ENCODE results near the gene SMPD3.

The SMPD3 gene

DNA sequence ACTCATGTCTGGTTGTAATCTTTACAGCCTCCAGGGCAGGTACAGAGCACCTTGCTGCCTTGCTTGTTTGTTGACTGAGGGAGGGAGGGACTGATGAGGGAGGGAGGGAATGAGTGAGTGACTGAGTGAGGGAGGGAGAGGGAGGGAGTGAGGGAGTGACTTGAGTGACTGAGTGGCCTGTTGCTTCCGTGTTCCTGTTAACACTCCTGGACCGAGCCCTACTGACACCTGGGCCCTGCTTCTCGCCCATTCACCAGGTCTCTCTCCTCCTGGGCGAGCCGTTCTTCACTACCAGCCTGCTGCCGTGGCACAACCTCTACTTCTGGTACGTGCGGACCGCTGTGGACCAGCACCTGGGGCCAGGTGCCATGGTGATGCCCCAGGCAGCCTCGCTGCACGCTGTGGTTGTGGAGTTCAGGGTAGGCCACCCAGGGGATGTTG is 96.3 kb downstream of the SMPD3 start:
- peaks cover 46% of the 10 kb centered on the region; the same call in 1 of the 2 replicates for H3K36me3 ChIP-seq (ENCODE audit: insufficient read depth, low read length)

DNA sequence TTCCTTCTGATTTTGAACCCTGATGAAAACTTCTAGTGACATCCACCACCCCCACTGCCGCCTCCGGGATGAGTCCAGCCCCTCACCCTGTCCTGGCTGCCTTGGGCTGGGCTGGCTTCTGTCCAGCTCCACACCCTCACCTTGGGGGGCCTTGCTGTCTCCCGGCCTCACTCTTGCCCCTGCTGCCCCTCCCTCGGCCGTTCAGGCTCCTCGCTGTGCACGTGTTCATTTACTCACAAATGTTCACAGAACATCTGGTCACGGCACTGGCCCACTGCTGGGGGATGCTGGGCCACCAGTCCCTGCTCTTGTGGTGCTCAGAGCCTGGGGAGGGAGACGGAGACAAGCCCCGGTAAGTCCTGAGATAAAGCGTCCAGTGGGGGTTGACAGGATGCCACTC is 96.8 kb downstream of the SMPD3 start:
- peaks cover 46% of the 10 kb centered on the region; the same call in 1 of the 2 replicates for H3K36me3 ChIP-seq (ENCODE audit: insufficient read depth, low read length)
- no peak overlapping the region for H3K4me2 ChIP-seq (ENCODE audit: low read depth, low read length, poor library complexity, severe bottlenecking)
- no peak overlapping the region for H3K9ac ChIP-seq (ENCODE audit: low read depth, low read length, poor library complexity, severe bottlenecking)
- no peak overlapping the region for H2AFZ ChIP-seq (ENCODE audit: low read length)
- no peaks in the 10 kb centered on the region for H3K9me2 ChIP-seq (replicated peaks; ENCODE audit: low read depth, low read length)
- no peaks in the 10 kb centered on the region for H3K79me2 ChIP-seq (ENCODE audit: insufficient read depth, low read length)
- H4K20me1 ChIP-seq (ENCODE audit: insufficient read depth, low read length, poor library complexity, severe bottlenecking), result no peaks in the 10 kb centered on the region
- no peak overlapping the region for H3K4me3 ChIP-seq (ENCODE audit: low read length, poor library complexity, severe bottlenecking)
- peaks cover 36% of the 10 kb centered on the region for H3K4me1 ChIP-seq (ENCODE audit: insufficient read depth, low read length, poor library complexity, severe bottlenecking)
- no peaks in the 10 kb centered on the region for H3F3A ChIP-seq (ENCODE audit: low read depth)
- H3K9me3 ChIP-seq (ENCODE audit: insufficient read depth, low read depth, low read length), result no peaks in the 10 kb centered on the region
- TF ChIP-seq, protein P1, sequence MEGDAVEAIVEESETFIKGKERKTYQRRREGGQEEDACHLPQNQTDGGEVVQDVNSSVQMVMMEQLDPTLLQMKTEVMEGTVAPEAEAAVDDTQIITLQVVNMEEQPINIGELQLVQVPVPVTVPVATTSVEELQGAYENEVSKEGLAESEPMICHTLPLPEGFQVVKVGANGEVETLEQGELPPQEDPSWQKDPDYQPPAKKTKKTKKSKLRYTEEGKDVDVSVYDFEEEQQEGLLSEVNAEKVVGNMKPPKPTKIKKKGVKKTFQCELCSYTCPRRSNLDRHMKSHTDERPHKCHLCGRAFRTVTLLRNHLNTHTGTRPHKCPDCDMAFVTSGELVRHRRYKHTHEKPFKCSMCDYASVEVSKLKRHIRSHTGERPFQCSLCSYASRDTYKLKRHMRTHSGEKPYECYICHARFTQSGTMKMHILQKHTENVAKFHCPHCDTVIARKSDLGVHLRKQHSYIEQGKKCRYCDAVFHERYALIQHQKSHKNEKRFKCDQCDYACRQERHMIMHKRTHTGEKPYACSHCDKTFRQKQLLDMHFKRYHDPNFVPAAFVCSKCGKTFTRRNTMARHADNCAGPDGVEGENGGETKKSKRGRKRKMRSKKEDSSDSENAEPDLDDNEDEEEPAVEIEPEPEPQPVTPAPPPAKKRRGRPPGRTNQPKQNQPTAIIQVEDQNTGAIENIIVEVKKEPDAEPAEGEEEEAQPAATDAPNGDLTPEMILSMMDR (conservative IDR thresholded peaks at IDR 0.05; ENCODE audit: low read length), result no peak
- TF ChIP-seq EZH2phosphoT487 (IDR thresholded peaks at IDR 0.05; ENCODE audit: borderline replicate concordance), result no peak
- H3K27me3 ChIP-seq (ENCODE audit: insufficient read depth, low read length, poor library complexity, severe bottlenecking), result no peaks in the 10 kb centered on the region

More for the DNA sequence above, 96.3 kb downstream of the SMPD3 start:
- Histone ChIP-seq H3K9me2 (replicated peaks; ENCODE audit: low read depth, low read length) (no peaks in the 10 kb centered on the region), H3K27me3 (ENCODE audit: insufficient read depth, low read length, poor library complexity, severe bottlenecking) (no peaks in the 10 kb centered on the region), H2AFZ (ENCODE audit: low read length) (no peak overlapping the region), H3K79me2 (ENCODE audit: insufficient read depth, low read length) (no peaks in the 10 kb centered on the region), H3K9ac (ENCODE audit: low read depth, low read length, poor library complexity, severe bottlenecking) (no peak overlapping the region), H3K9me3 (ENCODE audit: insufficient read depth, low read depth, low read length) (no peaks in the 10 kb centered on the region), H3K4me1 (ENCODE audit: insufficient read depth, low read length, poor library complexity, severe bottlenecking) (peaks cover 35% of the 10 kb centered on the region), H3F3A (ENCODE audit: low read depth) (no peaks in the 10 kb centered on the region), H3K4me2 (ENCODE audit: low read depth, low read length, poor library complexity, severe bottlenecking) (no peak overlapping the region), H3K4me3 (ENCODE audit: low read length, poor library complexity, severe bottlenecking) (no peak overlapping the region), H4K20me1 (ENCODE audit: insufficient read depth, low read length, poor library complexity, severe bottlenecking) (no peaks in the 10 kb centered on the region)
- TF ChIP-seq, protein P1 (conservative IDR thresholded peaks at IDR 0.05; ENCODE audit: low read length), result no peak
- no peak for TF ChIP-seq EZH2phosphoT487 (IDR thresholded peaks at IDR 0.05; ENCODE audit: borderline replicate concordance)

GRCh38 chr16:68350813-68351350 is 97.4 kb downstream of the SMPD3 start:
- H3K4me1 ChIP-seq (ENCODE audit: insufficient read depth, low read length, poor library complexity, severe bottlenecking), result peaks cover 38% of the 10 kb centered on the region
- H2AFZ ChIP-seq (ENCODE audit: low read length), result no peak overlapping the region
- TF ChIP-seq EZH2phosphoT487 (IDR thresholded peaks at IDR 0.05; ENCODE audit: borderline replicate concordance), result no peak
- TF ChIP-seq, protein P1 (conservative IDR thresholded peaks at IDR 0.05; ENCODE audit: low read length), result no peak
- no peaks in the 10 kb centered on the region for H3K79me2 ChIP-seq (ENCODE audit: insufficient read depth, low read length)
- no peaks in the 10 kb centered on the region for H3K9me2 ChIP-seq (replicated peaks; ENCODE audit: low read depth, low read length)
- no peak overlapping the region for H3K4me3 ChIP-seq (ENCODE audit: low read length, poor library complexity, severe bottlenecking)
- H3K9me3 ChIP-seq (ENCODE audit: insufficient read depth, low read depth, low read length), result no peaks in the 10 kb centered on the region
- no peaks in the 10 kb centered on the region for H3K27me3 ChIP-seq (ENCODE audit: insufficient read depth, low read length, poor library complexity, severe bottlenecking)
- no peaks in the 10 kb centered on the region for H3F3A ChIP-seq (ENCODE audit: low read depth)
- H3K9ac ChIP-seq (ENCODE audit: low read depth, low read length, poor library complexity, severe bottlenecking), result no peak overlapping the region
- no peak overlapping the region for H3K4me2 ChIP-seq (ENCODE audit: low read depth, low read length, poor library complexity, severe bottlenecking)
- H4K20me1 ChIP-seq (ENCODE audit: insufficient read depth, low read length, poor library complexity, severe bottlenecking), result no peaks in the 10 kb centered on the region
- H3K36me3 ChIP-seq (ENCODE audit: insufficient read depth, low read length), result peaks cover 46% of the 10 kb centered on the region; the same call in 1 of the 2 replicates

Measured in Loucy (cell line).